Liver (tissue), 9 donors: ENCODE measurements around the gene ARHGEF5. TPM values are rescaled to one million over a fixed set of nuclear protein-coding genes. Genes with fewer than 3 reads are reported as not detected.
"Not testable (repeated sequence)": the region's sequence is repeated elsewhere in the genome, so short reads cannot be mapped to it uniquely, and the experiment has no call there.

Experiments
- DNase-seq: peaks from one replicate; pipeline ENCODE4 v3.0.0-alpha.2; 2017; ENCODE audit warnings: low spot score
- H3K27ac ChIP-seq, 2 donors: one replicate each; pipeline ENCODE4 v1.7.0; 2013; ENCODE audit warnings: inconsistent platforms in 2 of 2, low read length in 2 of 2, control low read depth in 1 of 2, low read depth in 1 of 2, mild to moderate bottlenecking in 1 of 2
- H3K27me3 ChIP-seq, 4 donors: one replicate each; pipeline versions ENCODE4 v1.6.1 to v1.7.0; 2013; ENCODE audit warnings: low read length in 3 of 4, inconsistent platforms in 1 of 4, mild to moderate bottlenecking in 1 of 4, moderate library complexity in 1 of 4; ENCODE audit not compliant: control insufficient read depth in 4 of 4, insufficient read depth in 4 of 4
- H3K36me3 ChIP-seq, 4 donors: one replicate each; pipeline versions ENCODE4 v1.6.1 to v1.7.0; 2013; ENCODE audit warnings: low read length in 3 of 4, mild to moderate bottlenecking in 3 of 4, low read depth in 1 of 4, moderate library complexity in 1 of 4; ENCODE audit not compliant: control insufficient read depth in 4 of 4, insufficient read depth in 3 of 4
- H3K4me1 ChIP-seq, 4 donors: one replicate each; pipeline versions ENCODE4 v1.6.1 to v1.7.0; 2013; ENCODE audit warnings: low read length in 3 of 4, mild to moderate bottlenecking in 3 of 4, moderate library complexity in 1 of 4; ENCODE audit not compliant: control insufficient read depth in 4 of 4, insufficient read depth in 4 of 4
- H3K4me3 ChIP-seq, 3 donors: one replicate each; pipeline versions ENCODE4 v1.6.1 to v1.7.0; 2013; ENCODE audit warnings: low read length in 3 of 3, control low read depth in 1 of 3, low read depth in 1 of 3, mild to moderate bottlenecking in 1 of 3
- H3K9ac ChIP-seq, 2 donors: one replicate each; pipeline ENCODE4 v1.7.0; 2013; ENCODE audit warnings: low read length in 2 of 2, mild to moderate bottlenecking in 2 of 2, moderate library complexity in 2 of 2, control low read depth in 1 of 2, low read depth in 1 of 2
- H3K9me3 ChIP-seq, 4 donors: one replicate each; pipeline versions ENCODE4 v1.6.1 to v1.7.0; 2013; ENCODE audit warnings: low read length in 3 of 4; ENCODE audit not compliant: control insufficient read depth in 4 of 4
- EGR1 ChIP-seq, 2 donors: IDR thresholded peaks; 2 replicates each; pipeline ENCODE4 v1.6.1; 2016 to 2018; ENCODE audit warnings: antibody characterized with exemption in 2 of 2, low read depth in 2 of 2
- FOXA1 ChIP-seq: IDR thresholded peaks from 2 replicates; pipeline ENCODE4 v1.6.1; 2016; ENCODE audit warnings: antibody characterized with exemption
- FOXA2 ChIP-seq: IDR thresholded peaks from 2 replicates; pipeline ENCODE4 v1.6.1; 2016; ENCODE audit warnings: antibody characterized with exemption
- GABPA ChIP-seq, 2 donors: IDR thresholded peaks in 1 of 2; conservative IDR thresholded peaks in 1 of 2; 2 replicates each; pipeline ENCODE4 v1.6.1; 2016; ENCODE audit warnings: antibody characterized with exemption in 2 of 2, mild to moderate bottlenecking in 1 of 2, moderate library complexity in 1 of 2
- HNF4A ChIP-seq, 2 donors: conservative IDR thresholded peaks; 2 replicates each; pipeline ENCODE4 v1.6.1; 2016; ENCODE audit warnings: antibody characterized with exemption in 2 of 2, mild to moderate bottlenecking in 2 of 2
- HNF4G ChIP-seq: IDR thresholded peaks from 2 replicates; pipeline ENCODE4 v1.6.1; 2016; ENCODE audit warnings: antibody characterized with exemption
- MAX ChIP-seq: IDR thresholded peaks from 2 replicates; pipeline ENCODE4 v1.6.1; 2016; ENCODE audit warnings: antibody characterized with exemption
- NR2F2 ChIP-seq: IDR thresholded peaks from 2 replicates; pipeline ENCODE4 v1.6.1; 2016; ENCODE audit warnings: antibody characterized with exemption
- RAD21 ChIP-seq, 2 donors: IDR thresholded peaks; 2 replicates each; pipeline ENCODE4 v1.6.1; 2016; ENCODE audit warnings: antibody characterized with exemption in 2 of 2, mild to moderate bottlenecking in 2 of 2
- RXRA ChIP-seq, 2 donors: IDR thresholded peaks; 2 replicates each; pipeline ENCODE4 v1.6.1; 2017 to 2018; ENCODE audit warnings: antibody characterized with exemption in 2 of 2, mild to moderate bottlenecking in 1 of 2
- TAF1 ChIP-seq: conservative IDR thresholded peaks from 2 replicates; pipeline ENCODE4 v1.6.1; 2016; ENCODE audit warnings: antibody characterized with exemption, mild to moderate bottlenecking
- ZBTB33 ChIP-seq: IDR thresholded peaks from 2 replicates; pipeline ENCODE4 v1.6.1; 2016; ENCODE audit warnings: antibody characterized with exemption
- WGBS: extraction: QIAGEN DNeasy Blood & Tissue Kit; methylation state at CpG from one replicate; pipeline ENCODE4 v1.1.7; 2013; 5-methylcytosine and 5-hydroxymethylcytosine counted together
- polyA plus RNA-seq, 2 donors: library from polyadenylated mRNA; stranded (reverse) in 1 of 2; unstranded in 1 of 2; fragments of 200-250 nt in 1 of 2; fragments of >200 nt in 1 of 2; fragmentation: Nextera tagmentation in 1 of 2; extraction: Ambion mirVana in 1 of 2; gene quantifications; one replicate each; pipeline versions ENCODE4 v1.2.1 to v1.2.3, GENCODE V29; 2013 to 2015
- total RNA-seq, 2 donors: library from RNA; depleted of rRNA; stranded (reverse); fragments of >200 nt; gene quantifications; one replicate each; pipeline ENCODE4 v1.2.3, GENCODE V29; 2014
- TF ChIP-seq, protein P1 (sequence below): fragments of 150-350 bp; IDR thresholded peaks from 2 replicates; pipeline ENCODE4 v1.5.1; 2017; ENCODE audit warnings: improper control_type of control experiment, low read depth, low read length; ENCODE audit not compliant: missing input control
- donor health status: healthy.
- donor health status: healthy.
- donor health status: healthy.
- donor health status: healthy.
- donor health status: healthy.

ARHGEF5 gene
- total and polyA plus RNA-seq, 4 donors = 3.5 to 8.4 (median 4.8) TPM

- no peaks in the 10 kb centered on the region for H3K27me3 ChIP-seq
- H3K27ac ChIP-seq = no peak overlapping the region
- H3K36me3 ChIP-seq = no peaks in the 10 kb centered on the region
- TF ChIP-seq, protein P1, sequence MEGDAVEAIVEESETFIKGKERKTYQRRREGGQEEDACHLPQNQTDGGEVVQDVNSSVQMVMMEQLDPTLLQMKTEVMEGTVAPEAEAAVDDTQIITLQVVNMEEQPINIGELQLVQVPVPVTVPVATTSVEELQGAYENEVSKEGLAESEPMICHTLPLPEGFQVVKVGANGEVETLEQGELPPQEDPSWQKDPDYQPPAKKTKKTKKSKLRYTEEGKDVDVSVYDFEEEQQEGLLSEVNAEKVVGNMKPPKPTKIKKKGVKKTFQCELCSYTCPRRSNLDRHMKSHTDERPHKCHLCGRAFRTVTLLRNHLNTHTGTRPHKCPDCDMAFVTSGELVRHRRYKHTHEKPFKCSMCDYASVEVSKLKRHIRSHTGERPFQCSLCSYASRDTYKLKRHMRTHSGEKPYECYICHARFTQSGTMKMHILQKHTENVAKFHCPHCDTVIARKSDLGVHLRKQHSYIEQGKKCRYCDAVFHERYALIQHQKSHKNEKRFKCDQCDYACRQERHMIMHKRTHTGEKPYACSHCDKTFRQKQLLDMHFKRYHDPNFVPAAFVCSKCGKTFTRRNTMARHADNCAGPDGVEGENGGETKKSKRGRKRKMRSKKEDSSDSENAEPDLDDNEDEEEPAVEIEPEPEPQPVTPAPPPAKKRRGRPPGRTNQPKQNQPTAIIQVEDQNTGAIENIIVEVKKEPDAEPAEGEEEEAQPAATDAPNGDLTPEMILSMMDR = no peak
- TF ChIP-seq MAX (no peak), GABPA (IDR thresholded peaks at IDR 0.05 in 1 of 2, conservative IDR thresholded peaks at IDR 0.05 in 1 of 2) (no peak), HNF4G (no peak), RAD21 (IDR thresholded peaks at IDR 0.05) (no peak), EGR1 (IDR thresholded peaks at IDR 0.05; ENCODE audit: low read depth in 2 of 2) (no peak)
- H3K4me1 ChIP-seq = no peaks in the 10 kb centered on the region
- H3K4me3 ChIP-seq = no peak overlapping the region
- no peak for DNase-seq
- H3K9ac ChIP-seq = no peak overlapping the region
- H3K9me3 ChIP-seq = no peaks in the 10 kb centered on the region
These were observed 60.7 kb downstream of the ARHGEF5 start for GRCh38 chr7:144415858-144416257.

DNA sequence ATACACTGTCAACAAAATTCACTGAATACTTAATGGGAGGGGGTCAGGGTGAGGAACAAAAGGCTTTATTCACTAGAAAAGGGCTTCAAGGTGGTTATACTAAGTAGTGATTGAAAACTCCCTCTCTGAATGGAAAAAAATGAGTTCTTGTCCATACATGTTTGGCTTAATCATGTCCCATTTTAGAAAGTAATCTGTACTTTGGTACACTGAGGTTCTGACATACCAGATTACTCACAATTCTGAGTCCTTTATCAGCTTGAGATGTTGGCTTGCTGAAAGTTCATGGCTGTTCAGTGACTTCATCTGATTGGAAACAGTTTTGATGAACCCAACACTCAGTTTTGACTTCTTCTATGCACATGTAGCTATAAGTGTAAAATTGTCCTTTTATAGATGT, 61.1 kb downstream of the ARHGEF5 start:
- H3K9ac ChIP-seq = no peak overlapping the region
- DNase-seq = no peak
- no peak overlapping the region for H3K27ac ChIP-seq
- H3K27me3 ChIP-seq = no peaks in the 10 kb centered on the region
- H3K36me3 ChIP-seq = no peaks in the 10 kb centered on the region
- no peaks in the 10 kb centered on the region for H3K4me1 ChIP-seq
- H3K9me3 ChIP-seq = no peaks in the 10 kb centered on the region
- TF ChIP-seq GABPA (IDR thresholded peaks at IDR 0.05 in 1 of 2, conservative IDR thresholded peaks at IDR 0.05 in 1 of 2) = no peak
- no peak for TF ChIP-seq RXRA (IDR thresholded peaks at IDR 0.05)
- TF ChIP-seq, protein P1 = no peak
- no peak for TF ChIP-seq HNF4G
- TF ChIP-seq NR2F2 = no peak
- no peak for TF ChIP-seq TAF1
- no peak for TF ChIP-seq FOXA1
- TF ChIP-seq FOXA2 = no peak
- TF ChIP-seq RAD21 (IDR thresholded peaks at IDR 0.05) = no peak
- TF ChIP-seq HNF4A (conservative IDR thresholded peaks at IDR 0.05) = no peak
- TF ChIP-seq ZBTB33 = no peak
- H3K4me3 ChIP-seq = no peak overlapping the region

DNA sequence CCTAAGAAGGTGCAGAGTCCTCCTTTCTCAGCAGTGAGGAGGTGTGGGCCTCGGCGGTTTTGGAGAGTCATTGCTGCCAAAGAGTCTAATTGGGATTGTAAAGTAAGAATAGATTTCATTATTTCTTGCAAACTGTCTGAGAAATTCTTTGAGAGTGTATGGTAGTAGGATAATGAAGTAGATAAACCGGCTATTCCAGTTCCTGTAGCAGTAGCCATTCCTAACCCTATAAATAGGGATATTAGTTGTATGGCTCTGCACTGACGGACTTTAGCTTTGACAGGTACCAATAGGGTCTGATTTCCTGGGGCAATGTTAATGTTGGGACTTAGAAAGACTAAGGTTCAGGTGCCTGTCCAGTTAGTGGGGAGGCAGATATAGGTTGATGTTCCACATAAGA, 63.7 kb downstream of the ARHGEF5 start:
- H3K27me3 ChIP-seq, H3K36me3 ChIP-seq, H3K4me3 ChIP-seq, H3K9me3 ChIP-seq, DNase-seq, H3K4me1 ChIP-seq, H3K9ac ChIP-seq, H3K27ac ChIP-seq: not testable (repeated sequence)
- WGBS = 82% methylated on average over 4 of the region's 4 CpGs

DNA sequence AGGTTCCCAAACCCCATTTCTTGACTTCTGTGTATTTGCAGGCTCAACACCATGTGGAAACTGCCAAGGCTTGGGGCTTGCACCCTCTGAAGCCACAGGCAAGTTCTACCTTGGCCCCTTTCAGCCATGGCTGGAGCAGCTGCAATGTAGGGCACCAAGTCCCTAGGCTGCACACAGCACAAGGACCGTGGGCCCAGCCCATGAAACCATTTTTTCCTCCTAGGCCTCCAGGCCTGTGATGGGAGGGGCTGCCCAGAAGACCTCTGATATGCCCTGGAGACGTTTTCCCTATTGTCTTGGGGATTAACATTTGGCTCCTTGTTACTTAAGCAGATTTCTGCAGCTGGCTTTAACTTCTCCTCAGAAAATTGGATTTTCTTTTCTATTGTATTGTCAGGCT, 72.3 kb downstream of the ARHGEF5 start:
- WGBS = 48% methylated on average over 2 of the region's 2 CpGs

More for the DNA sequence above, 72.3 kb downstream of the ARHGEF5 start:
- H3K4me3 ChIP-seq, H3K9ac ChIP-seq, H3K27me3 ChIP-seq, H3K4me1 ChIP-seq, H3K9me3 ChIP-seq, H3K27ac ChIP-seq, DNase-seq, H3K36me3 ChIP-seq: not testable (repeated sequence)
